ENCODE data around the gene SPTSSA.

Gene SPTSSA

DNA sequence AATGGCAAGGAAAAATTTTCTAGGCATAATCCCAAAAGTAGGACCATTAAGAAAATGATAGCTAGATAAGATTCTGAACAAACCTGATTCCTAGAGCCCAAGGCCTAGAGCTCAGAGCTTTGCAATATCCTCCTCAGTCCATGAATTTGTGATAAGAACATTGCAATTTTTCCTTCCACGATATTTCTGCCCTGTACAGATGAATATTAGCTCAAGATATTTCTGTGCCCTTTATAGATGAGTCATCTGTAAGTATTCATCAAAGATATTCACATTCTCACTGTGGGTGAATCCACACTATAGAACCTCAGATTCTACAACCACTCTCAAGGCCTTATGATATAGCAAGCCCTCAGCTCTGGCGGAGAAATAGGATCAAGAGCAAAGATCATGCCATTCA is 40.0 kb upstream of the SPTSSA start:
- Mint-ChIP-seq H3K4me3 (no peak overlapping the region), H3K4me1 (peaks cover 19% of the 10 kb centered on the region), H3K27me3 (ENCODE audit: low read depth) (no peaks in the 10 kb centered on the region), H3K36me3 (ENCODE audit: low read depth) (no peaks in the 10 kb centered on the region), H3K9me3 (no peaks in the 10 kb centered on the region), H3K27ac (peak overlapping the region in 2 of 3 experiments; percentile 12 to 15)
- TF ChIP-seq, protein P1, sequence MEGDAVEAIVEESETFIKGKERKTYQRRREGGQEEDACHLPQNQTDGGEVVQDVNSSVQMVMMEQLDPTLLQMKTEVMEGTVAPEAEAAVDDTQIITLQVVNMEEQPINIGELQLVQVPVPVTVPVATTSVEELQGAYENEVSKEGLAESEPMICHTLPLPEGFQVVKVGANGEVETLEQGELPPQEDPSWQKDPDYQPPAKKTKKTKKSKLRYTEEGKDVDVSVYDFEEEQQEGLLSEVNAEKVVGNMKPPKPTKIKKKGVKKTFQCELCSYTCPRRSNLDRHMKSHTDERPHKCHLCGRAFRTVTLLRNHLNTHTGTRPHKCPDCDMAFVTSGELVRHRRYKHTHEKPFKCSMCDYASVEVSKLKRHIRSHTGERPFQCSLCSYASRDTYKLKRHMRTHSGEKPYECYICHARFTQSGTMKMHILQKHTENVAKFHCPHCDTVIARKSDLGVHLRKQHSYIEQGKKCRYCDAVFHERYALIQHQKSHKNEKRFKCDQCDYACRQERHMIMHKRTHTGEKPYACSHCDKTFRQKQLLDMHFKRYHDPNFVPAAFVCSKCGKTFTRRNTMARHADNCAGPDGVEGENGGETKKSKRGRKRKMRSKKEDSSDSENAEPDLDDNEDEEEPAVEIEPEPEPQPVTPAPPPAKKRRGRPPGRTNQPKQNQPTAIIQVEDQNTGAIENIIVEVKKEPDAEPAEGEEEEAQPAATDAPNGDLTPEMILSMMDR (IDR thresholded peaks at IDR 0.05; ENCODE audit: unreplicated experiment in 3 of 3) = no peak

- no peaks in the 10 kb centered on the region for H3K36me3 Mint-ChIP-seq (ENCODE audit: low read depth)
- H3K9me3 Mint-ChIP-seq = no peaks in the 10 kb centered on the region
- no peak overlapping the region for H3K4me3 Mint-ChIP-seq
- peaks cover 24% of the 10 kb centered on the region for H3K4me1 Mint-ChIP-seq
- H3K27me3 Mint-ChIP-seq (ENCODE audit: low read depth) = no peaks in the 10 kb centered on the region
- H3K27ac Mint-ChIP-seq = no peak overlapping the region
- TF ChIP-seq, protein P1 (IDR thresholded peaks at IDR 0.05; ENCODE audit: unreplicated experiment in 3 of 3) = no peak
These were observed 39.1 kb upstream of the SPTSSA start for GRCh38 chr14:34501004-34501580.

GRCh38 chr14:34498684-34499412 is 36.8 kb upstream of the SPTSSA start:
- H3K4me1 Mint-ChIP-seq = peaks cover 24% of the 10 kb centered on the region
- no peaks in the 10 kb centered on the region for H3K9me3 Mint-ChIP-seq
- H3K27me3 Mint-ChIP-seq (ENCODE audit: low read depth) = no peaks in the 10 kb centered on the region
- H3K36me3 Mint-ChIP-seq (ENCODE audit: low read depth) = no peaks in the 10 kb centered on the region
- H3K4me3 Mint-ChIP-seq = no peak overlapping the region
- TF ChIP-seq, protein P1 (IDR thresholded peaks at IDR 0.05; ENCODE audit: unreplicated experiment in 3 of 3) = no peak
- peak overlapping the region in 2 of 3 experiments; percentile 12 to 15 for H3K27ac Mint-ChIP-seq

DNA sequence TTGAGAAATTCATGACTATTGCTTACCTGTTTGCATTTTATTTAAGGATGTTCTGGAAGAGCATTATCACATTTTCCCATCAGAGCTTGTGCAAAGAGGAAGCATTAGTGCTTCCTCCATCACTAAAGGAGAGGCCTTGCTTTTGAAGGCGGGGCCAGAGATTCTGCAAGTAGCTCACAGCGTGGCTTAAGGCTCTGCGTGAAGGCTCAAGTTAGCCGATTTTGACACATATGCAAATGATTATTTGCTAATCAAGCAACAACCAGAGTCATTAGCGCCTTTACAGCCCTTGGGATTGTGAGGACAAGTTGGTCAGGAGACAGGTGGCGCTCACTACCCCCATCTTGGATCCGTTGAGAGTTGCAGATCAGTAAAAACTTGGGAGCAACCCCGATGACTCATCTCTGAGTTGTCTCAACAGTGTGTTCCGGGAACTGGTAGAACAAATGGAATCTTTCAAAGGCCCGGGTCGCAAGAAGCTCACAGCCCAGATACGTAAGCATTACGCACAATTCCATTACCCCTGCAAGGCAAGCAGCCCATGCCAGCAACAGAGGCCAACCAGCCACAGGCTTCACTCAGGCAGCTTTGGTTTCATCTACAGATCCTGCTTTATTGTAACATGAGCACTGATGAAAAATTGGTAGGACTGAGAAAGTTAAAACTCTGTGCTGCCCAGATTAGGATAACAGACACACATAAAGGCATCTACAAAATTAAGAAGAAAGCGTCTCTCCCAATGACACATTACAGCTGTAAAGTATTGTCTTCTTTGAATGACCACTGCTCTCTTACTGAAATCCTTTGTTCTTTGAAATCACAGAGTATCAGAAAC is 34.9 kb upstream of the SPTSSA start:
- H3K27me3 Mint-ChIP-seq (ENCODE audit: low read depth) = no peaks in the 10 kb centered on the region
- H3K36me3 Mint-ChIP-seq (ENCODE audit: low read depth) = no peaks in the 10 kb centered on the region
- TF ChIP-seq, protein P1 (IDR thresholded peaks at IDR 0.05; ENCODE audit: unreplicated experiment in 3 of 3) = no peak
- peaks cover 12% of the 10 kb centered on the region for H3K4me1 Mint-ChIP-seq
- H3K9me3 Mint-ChIP-seq = no peaks in the 10 kb centered on the region
- H3K27ac Mint-ChIP-seq = peak overlapping the region; percentile 94 to 96 (median 96)
- peak overlapping the region in 2 of 3 experiments; percentile 15 to 40 for H3K4me3 Mint-ChIP-seq

GRCh38 chr14:34496007-34496678 is 34.1 kb upstream of the SPTSSA start:
- Mint-ChIP-seq H3K27me3 (ENCODE audit: low read depth) (no peaks in the 10 kb centered on the region), H3K4me3 (no peak overlapping the region), H3K4me1 (peaks cover 12% of the 10 kb centered on the region), H3K27ac (peak overlapping the region; percentile 94 to 96 (median 96)), H3K9me3 (no peaks in the 10 kb centered on the region), H3K36me3 (ENCODE audit: low read depth) (no peaks in the 10 kb centered on the region)
- TF ChIP-seq, protein P1 (IDR thresholded peaks at IDR 0.05; ENCODE audit: unreplicated experiment in 3 of 3) = no peak

All from nephron (organoid).